Activated CD8-positive, alpha-beta memory T cell treated with anti-CD3 and anti-CD28 coated beads, Interleukin-2, amount 50 U/mL, for 4 hours (primary cell): ENCODE results near the gene MT1H.
"Not testable (repeated sequence)": the region's sequence is repeated elsewhere in the genome, so short reads cannot be mapped to it uniquely, and the experiment has no call there.

Experiments used
- DNase-seq: peaks from one replicate; pipeline ENCODE4 v3.0.0-alpha.2; 2020

MT1H gene

DNA sequence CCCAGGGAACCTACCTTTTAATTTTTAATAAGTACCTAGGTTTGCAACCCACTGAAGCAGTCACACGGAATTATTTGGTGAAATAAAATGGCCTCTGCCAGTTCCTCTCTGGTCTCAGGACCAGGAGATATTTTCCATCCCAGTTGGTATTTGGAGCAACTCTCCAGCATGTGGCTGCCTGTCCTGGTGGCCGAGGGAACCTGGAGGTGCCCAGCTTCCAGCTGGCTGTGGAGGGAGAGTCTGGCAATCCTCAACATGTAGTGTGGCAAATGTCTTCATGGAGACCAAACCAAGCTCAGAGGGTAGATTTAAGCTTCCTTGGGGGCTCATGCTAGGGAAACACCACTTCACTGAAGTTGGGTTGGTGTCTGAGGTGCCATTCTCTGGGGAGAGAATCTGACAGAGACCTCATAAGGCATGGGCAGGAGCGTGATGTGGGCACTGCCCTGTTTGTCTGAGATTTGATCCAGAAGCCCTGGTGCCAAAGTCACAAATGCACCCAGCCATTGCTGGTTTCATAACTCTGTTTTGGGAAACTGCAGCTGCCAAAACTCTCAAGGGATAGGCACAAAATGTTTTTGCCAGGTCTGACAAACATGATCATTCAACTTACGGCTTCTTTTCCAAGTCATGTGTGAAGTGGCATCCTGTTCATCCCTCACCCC is 15.4 kb downstream of the MT1H start:
- no peak for DNase-seq

DNA sequence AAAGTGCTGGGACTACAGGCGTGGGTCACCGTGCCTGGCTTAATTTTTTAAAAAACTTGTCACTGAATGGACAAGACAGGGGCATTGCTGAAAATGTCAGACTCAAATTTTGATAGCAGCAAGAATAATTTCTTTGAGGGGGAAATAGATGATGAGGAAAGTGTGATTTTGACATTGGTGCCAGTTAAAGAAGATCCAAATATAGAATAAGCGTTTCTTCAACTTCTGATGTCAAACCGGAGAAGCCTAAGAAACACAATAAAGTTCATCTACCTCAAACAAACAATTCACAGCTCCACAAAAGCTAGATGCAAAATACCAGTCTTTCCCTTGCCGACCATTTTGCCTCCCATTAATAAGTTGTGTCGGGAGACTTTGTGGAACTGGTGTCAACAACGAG is 17.1 kb downstream of the MT1H start:
- no peak for DNase-seq

GRCh38 chr16:56688762-56689161 is 19.1 kb downstream of the MT1H start:
- DNase-seq = no peak

DNA sequence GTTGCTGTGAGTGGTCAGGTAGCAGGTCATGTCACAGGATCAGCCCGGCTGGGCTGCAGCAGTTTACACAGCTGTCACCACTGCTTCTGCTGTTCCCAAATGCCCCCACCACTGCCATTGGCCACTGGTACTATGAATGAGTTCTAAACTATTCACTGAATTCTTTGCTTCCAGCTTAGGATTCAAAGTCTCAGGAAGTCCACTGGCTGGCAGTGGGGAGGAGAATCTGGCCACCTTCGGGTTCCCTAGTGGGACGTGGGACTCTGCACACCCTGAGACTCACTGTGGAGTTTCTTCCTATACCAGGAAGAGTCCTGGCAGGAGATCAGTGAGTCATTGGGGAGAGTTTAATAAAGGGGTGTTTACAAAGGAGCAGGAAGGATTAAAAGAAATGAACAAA is 19.6 kb downstream of the MT1H start:
- no peak for DNase-seq

- DNase-seq = no peak
Observed at GRCh38 chr16:56690420-56691122, 21.0 kb downstream of the MT1H start.

DNA sequence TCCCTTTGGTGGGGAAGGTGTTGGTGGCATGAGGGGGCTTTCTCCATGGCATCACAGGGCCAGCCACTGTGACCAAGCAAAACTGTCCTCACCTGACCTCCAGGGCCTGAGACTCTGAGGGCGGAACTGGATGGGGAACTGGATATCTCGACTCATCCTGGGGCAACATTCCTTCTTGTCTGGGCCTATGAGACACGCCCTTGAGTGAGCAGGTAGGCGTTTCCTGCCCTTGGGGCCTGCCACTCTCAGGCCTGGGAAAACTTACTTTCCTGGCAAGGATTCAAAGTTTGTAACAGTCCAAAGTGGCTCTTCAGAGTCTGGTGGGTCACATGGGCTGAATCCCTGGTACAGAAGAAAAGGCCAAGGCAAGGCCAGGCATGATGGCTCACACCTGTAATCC is 22.3 kb downstream of the MT1H start:
- no peak for DNase-seq

DNA sequence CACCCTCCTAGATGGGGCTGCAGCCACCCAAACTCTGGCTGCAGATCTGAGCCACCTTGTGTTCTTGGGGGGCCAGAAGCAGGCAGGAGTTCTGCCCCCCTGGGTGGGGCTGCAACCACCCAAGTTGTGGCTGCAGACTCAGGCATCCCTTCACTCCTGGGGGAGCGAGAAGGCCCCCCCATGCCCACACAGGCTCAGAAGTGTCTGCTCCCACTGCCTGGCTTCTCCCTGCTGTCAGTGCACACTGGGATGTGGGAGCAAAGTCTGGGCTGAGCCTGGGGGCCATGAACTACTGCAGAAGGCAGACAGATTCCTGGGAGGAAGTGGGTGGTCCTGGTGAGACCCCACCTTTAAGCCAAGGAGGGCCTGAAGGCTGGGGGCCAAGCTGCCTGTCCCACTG is 25.6 kb downstream of the MT1H start:
- DNase-seq = no peak

DNA sequence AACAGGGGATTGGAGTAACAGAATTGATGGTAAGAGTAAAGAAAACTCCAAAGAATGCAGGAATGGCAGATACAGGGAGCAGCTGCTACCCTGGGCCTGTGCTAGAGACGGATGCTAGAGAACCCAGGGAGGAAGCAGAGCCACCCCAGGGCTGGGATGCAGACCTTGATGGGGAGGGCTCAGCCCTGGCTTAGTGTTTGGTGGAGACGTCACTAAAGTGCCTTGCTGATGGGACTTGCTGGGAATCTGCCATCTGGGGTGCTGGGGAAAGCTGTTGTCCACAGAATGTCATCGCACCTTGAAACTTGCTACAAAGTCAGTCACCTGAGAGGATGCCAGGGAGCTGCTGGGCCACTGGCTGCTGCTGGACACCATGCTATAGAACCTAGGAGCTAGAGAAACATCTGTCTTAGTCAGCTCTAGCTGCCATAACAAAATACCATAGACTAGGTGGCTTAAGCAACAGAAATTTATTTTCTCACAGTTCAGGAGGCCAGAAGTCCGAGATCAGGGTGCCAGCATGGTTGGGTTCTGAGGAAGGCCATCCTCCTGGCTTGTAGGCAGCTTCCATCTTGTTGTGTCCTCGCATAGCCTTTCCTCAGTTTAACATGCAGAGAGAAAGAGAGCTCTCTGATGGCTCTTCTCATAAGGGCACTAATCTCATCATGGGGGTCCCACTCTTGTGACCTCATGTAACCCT is 28.0 kb downstream of the MT1H start:
- DNase-seq = no peak

DNA sequence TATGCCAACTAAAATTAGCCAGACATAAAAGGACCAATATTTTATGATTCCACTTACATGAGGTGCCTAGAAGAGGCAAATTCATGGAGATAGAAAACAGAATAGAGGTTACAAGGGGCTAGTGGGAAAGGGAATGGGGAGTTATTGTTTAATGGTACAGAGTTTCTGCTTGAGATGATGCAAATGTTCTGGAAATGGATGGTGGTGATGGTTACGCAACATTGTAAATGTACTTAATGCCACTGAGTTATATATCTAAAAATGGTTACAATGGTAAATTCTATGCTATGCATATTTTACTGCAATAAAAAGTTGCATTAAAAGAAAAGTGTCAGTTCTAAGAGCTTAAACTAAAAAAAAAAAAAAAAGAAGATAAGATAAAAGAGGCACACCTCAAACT is 30.6 kb downstream of the MT1H start:
- DNase-seq = no peak

DNA sequence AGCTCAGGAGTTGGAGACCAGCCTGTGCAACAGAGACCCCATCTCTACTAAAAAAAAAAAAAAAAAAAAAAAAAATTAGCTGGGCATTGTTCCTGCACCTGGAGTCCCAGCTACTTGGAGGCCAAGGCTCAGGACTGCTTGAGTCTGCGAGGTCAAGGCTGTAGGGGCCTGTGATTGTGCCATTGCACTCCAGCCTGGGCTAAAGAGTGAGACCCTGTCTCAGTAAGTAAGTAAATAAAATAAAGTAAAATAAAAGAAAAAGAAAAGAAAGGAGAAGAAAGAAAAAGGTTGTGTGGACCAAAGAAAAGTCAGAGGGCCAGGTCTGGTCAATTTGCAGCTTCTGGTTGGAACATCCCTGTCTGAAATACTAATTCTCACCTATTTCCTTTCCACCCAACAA is 31.0 kb downstream of the MT1H start:
- DNase-seq = no peak

DNA sequence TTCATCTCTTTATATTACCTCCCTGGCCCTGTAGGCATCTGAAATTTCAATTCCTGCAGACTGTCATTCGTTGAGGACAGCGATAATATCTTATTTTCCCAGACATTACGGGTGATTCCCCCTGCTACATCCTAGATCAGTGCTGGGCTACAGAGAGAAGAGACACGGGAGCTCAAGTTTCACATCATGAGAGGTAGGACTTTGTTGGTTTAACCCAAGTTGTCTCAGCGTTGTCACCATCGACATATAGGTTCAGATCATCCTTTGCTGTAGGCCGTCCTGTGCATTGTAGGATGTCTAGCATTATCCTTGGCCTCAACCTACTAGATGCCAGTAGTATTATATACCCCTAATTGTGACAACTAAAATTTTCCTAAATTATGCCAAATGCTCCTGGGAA is 31.9 kb downstream of the MT1H start:
- DNase-seq = no peak

GRCh38 chr16:56702836-56703235 is 33.2 kb downstream of the MT1H start:
- DNase-seq = no peak

DNA sequence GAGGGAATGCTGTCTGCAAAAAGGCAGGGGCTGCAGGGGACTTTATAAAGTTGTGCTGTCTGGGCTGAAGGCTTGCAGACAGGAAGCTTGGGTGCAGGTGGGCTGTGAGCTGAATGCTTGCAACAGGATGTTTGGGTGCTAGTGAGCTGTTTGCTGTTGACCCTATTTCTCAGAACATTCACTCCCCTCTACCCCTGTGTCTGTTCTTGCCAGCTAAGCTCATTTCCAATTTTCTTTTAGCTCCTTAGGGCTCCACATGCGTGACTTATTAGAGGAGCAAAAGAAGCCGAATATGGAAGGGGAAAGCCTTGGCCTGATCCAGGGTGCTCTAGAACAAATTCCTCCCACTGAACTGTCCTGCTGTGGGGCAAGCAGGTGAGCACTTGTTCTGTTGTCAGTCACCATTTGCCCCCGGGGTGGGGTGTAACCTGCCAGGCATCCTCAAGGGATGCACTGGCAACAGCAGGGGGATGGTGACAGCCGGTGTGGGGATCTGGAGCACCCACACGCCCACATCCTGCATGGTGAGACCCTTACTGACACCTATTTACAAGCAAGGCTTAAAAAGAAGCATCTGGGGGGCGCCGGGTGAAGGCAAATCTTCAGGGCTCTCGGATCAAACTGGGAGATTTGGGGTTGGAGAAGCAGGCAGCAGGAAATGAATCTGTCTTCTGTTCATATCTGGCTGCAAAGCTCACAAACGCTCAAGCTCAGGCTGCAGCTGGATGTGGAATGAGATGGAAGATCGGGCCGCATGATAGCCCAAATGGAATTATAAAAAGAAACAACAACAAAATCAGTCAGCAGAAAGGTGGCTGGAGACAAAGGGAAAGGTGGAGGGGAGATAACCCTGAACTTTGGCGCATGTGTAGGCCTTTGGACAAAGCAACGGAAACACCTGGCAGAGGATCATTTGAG is 39.2 kb downstream of the MT1H start:
- peak; percentile 27 for DNase-seq

- DNase-seq = no peak
Observed at GRCh38 chr16:56709443-56710040, 39.9 kb downstream of the MT1H start.

DNA sequence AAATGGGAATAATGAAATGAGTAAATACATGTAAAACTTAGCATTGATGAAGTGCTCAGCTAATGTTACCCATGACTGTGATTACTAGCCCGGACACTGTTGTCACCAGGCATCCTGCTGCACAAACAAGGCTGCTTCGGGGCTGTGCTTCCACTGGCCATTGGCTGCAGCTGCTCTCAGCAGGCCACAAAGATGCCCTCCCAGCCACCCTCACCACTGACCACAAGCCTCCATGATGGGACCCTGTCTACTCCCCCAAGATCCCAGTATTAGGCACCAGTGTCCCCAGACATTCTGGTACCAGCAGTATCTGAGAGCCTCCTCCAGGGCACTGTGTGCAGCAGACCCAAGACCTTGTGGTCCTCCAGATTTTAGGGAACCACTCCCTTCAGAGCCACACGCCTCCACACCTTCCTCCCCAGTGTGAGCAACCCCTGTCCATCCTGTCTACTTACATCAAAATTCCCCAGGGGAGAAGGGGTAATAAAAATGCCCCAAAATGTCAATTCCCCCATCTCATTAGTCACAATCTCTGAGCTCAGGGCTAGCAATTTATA is 40.6 kb downstream of the MT1H start:
- no peak for DNase-seq

DNA sequence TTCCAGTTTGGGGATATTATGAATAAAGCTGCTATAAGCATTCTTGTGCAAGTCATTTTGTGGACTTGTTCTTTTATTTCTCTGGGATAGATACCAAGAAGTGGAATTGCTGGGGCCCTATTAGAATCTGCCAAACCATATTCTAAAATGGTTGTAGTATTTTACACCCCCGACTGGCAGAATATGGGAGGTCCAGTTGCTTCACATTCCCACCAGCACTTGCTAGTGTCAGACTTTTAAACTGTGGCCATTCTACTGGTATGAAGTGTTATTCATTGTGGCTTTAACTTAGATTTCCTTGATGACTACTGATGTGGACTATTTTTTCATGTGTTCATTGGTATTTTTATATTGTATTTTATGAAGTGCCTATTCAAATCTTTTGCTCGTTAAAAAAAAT is 42.2 kb downstream of the MT1H start:
- DNase-seq = no peak

- DNase-seq = no peak
Observed at GRCh38 chr16:56713794-56714193, 44.2 kb downstream of the MT1H start.

- DNase-seq = no peak
Observed at GRCh38 chr16:56715126-56715525, 45.5 kb downstream of the MT1H start.

- no peak for DNase-seq
Observed at GRCh38 chr16:56716761-56717160, 47.1 kb downstream of the MT1H start.

DNA sequence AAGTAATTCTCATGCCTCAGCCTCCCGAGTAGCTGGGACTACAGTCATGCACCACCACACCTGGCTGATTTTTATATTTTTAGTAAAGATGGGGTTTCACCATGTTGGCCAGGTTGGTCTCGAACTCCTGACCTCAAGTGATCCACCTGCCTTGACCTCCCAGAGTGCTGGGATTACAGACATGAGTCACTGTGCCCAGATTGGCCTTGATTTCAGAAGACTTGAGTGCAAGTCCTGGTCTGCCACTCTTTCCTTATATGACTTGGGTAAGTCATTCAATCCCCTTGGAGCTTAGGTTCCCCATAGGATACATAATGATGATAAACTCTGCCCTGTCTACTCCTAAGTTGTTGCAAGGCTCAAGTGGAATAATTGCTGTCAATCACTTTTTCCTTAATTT is 47.9 kb downstream of the MT1H start:
- not testable (repeated sequence) for DNase-seq
